OCI-LY1 (cell line): ENCODE measurements around the gene FNIP1.

Source experiments
- EZH2 ChIP-seq: fragments of 200-600 bp; sonication (generic), shearing (Covaris generic); IDR thresholded peaks from 2 replicates; pipeline ENCODE4 v1.8.0; 2017; ENCODE audit warnings: borderline replicate concordance, mixed run types, mild to moderate bottlenecking, antibody characterized with exemption, low read length, moderate library complexity, mixed read lengths
- TF ChIP-seq, protein P1 (sequence below): fragments of 200-600 bp; sonication (generic), shearing (Covaris generic); IDR thresholded peaks from 2 replicates; pipeline ENCODE4 v1.5.1; 2017; ENCODE audit warnings: mild to moderate bottlenecking, antibody characterized with exemption, low read length, moderate library complexity, mixed read lengths

DNA sequence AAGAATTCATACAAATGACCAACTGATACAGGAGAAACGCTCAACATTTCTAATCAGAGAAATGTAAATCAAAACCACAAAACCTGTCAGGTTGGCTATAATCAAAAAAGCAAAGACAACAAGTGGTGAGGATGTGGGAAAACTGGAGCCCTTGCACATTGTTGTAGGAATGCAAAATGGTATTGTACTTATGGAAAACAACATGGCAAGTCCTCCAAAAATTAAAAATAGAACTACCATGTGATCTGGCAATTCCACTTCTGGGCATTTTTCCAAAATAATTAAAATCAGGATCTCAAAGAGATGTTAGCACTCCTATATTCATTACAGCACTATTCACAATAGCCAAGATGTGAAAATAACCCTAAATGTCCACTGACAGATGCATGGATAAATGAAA, 76.1 kb downstream of the FNIP1 start:
- TF ChIP-seq EZH2: no peak
- TF ChIP-seq, protein P1, sequence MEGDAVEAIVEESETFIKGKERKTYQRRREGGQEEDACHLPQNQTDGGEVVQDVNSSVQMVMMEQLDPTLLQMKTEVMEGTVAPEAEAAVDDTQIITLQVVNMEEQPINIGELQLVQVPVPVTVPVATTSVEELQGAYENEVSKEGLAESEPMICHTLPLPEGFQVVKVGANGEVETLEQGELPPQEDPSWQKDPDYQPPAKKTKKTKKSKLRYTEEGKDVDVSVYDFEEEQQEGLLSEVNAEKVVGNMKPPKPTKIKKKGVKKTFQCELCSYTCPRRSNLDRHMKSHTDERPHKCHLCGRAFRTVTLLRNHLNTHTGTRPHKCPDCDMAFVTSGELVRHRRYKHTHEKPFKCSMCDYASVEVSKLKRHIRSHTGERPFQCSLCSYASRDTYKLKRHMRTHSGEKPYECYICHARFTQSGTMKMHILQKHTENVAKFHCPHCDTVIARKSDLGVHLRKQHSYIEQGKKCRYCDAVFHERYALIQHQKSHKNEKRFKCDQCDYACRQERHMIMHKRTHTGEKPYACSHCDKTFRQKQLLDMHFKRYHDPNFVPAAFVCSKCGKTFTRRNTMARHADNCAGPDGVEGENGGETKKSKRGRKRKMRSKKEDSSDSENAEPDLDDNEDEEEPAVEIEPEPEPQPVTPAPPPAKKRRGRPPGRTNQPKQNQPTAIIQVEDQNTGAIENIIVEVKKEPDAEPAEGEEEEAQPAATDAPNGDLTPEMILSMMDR: no peak
